Kidney epithelial cell (primary cell): ENCODE measurements around the gene JAK1. TPM values are rescaled to one million over a fixed set of nuclear protein-coding genes. Genes with fewer than 3 reads are reported as not detected.

Experiments
- DNase-seq: peaks from one replicate; pipeline ENCODE4 v3.0.0-alpha.2; 2010; ENCODE audit warnings: low read depth
- H3K27me3 ChIP-seq: 2 replicates; pipeline ENCODE4 v1.6.0; 2011; ENCODE audit warnings: low read length; ENCODE audit not compliant: control insufficient read depth, insufficient read depth
- H3K36me3 ChIP-seq: 2 replicates; pipeline ENCODE4 v1.5.1; 2011; ENCODE audit warnings: low read length; ENCODE audit not compliant: control insufficient read depth, insufficient read depth
- H3K4me3 ChIP-seq: 2 replicates; pipeline ENCODE4 v1.5.1; 2011; ENCODE audit warnings: low read depth, mild to moderate bottlenecking, control low read depth, low read length
- CTCF ChIP-seq: IDR thresholded peaks from 2 replicates; pipeline ENCODE4 v1.5.1; 2011; ENCODE audit warnings: mild to moderate bottlenecking, moderate library complexity, low read length, control low read depth, inconsistent platforms; ENCODE audit not compliant: insufficient read depth, poor library complexity, severe bottlenecking
- total RNA-seq: library from RNA; depleted of rRNA; stranded (reverse); fragments of >200 nt; gene quantifications from 2 replicates; pipeline ENCODE4 v1.2.3, GENCODE V29; 2015

The JAK1 gene
- total RNA-seq, 1 donor from 2014 or later, result 138 TPM

GRCh38 chr1:64886877-64887276 lies 79.5 kb downstream of the JAK1 start:
- H3K36me3 ChIP-seq, result no peaks in the 10 kb centered on the region
- no peak for DNase-seq
- TF ChIP-seq CTCF, result no peak
- no peaks in the 10 kb centered on the region for H3K27me3 ChIP-seq
- H3K4me3 ChIP-seq, result no peak overlapping the region

- Histone ChIP-seq H3K4me3 (no peak overlapping the region), H3K36me3 (no peaks in the 10 kb centered on the region), H3K27me3 (no peaks in the 10 kb centered on the region)
- no peak for TF ChIP-seq CTCF
- DNase-seq, result no peak
These were observed 80.7 kb downstream of the JAK1 start for GRCh38 chr1:64885648-64886047.

- DNase-seq, result no peak
- H3K27me3 ChIP-seq, result no peaks in the 10 kb centered on the region
- H3K36me3 ChIP-seq, result no peaks in the 10 kb centered on the region
- no peak for TF ChIP-seq CTCF
- H3K4me3 ChIP-seq, result no peak overlapping the region
These were observed 81.9 kb downstream of the JAK1 start for GRCh38 chr1:64884261-64885040.

GRCh38 chr1:64882574-64883255 lies 83.6 kb downstream of the JAK1 start:
- H3K4me3 ChIP-seq, result no peak overlapping the region
- no peaks in the 10 kb centered on the region for H3K36me3 ChIP-seq
- TF ChIP-seq CTCF, result no peak
- DNase-seq, result no peak
- H3K27me3 ChIP-seq, result no peaks in the 10 kb centered on the region

- DNase-seq, result no peak
- no peaks in the 10 kb centered on the region for H3K36me3 ChIP-seq
- no peak overlapping the region for H3K4me3 ChIP-seq
- no peaks in the 10 kb centered on the region for H3K27me3 ChIP-seq
- no peak for TF ChIP-seq CTCF
These were observed 85.1 kb downstream of the JAK1 start for GRCh38 chr1:64881281-64881680.

GRCh38 chr1:64880449-64880848 lies 85.9 kb downstream of the JAK1 start:
- DNase-seq, result no peak
- Histone ChIP-seq H3K36me3 (no peaks in the 10 kb centered on the region), H3K27me3 (no peaks in the 10 kb centered on the region), H3K4me3 (no peak overlapping the region)
- no peak for TF ChIP-seq CTCF
